ENCODE data around the gene DLK2.

Gene DLK2

GRCh38 chr6:43433148-43433547, 22.2 kb downstream of the DLK2 start:
- H3K4me1 ChIP-seq: peaks cover 9% of the 10 kb centered on the region
- H3K4me3 ChIP-seq (ENCODE audit: low read depth, low read length): no peak overlapping the region
- no peaks in the 10 kb centered on the region for H3K9me3 ChIP-seq
- DNase-seq: no peak
- no peaks in the 10 kb centered on the region; the same call in 1 of the 2 replicates for H3K36me3 ChIP-seq
- no peak for TF ChIP-seq CTCF (IDR thresholded peaks at IDR 0.05; ENCODE audit: low read depth, low read length)
- H3K27me3 ChIP-seq: no peaks in the 10 kb centered on the region

GRCh38 chr6:43432009-43432945, 23.1 kb downstream of the DLK2 start:
- Histone ChIP-seq H3K9me3 (no peaks in the 10 kb centered on the region), H3K36me3 (no peaks in the 10 kb centered on the region; the same call in 1 of the 2 replicates), H3K4me3 (ENCODE audit: low read depth, low read length) (no peak overlapping the region), H3K4me1 (peaks cover 9% of the 10 kb centered on the region), H3K27me3 (no peaks in the 10 kb centered on the region)
- DNase-seq: no peak
- TF ChIP-seq CTCF (IDR thresholded peaks at IDR 0.05; ENCODE audit: low read depth, low read length): no peak

GRCh38 chr6:43428874-43429273, 26.5 kb downstream of the DLK2 start:
- no peaks in the 10 kb centered on the region for H3K9me3 ChIP-seq
- no peak overlapping the region for H3K4me3 ChIP-seq (ENCODE audit: low read depth, low read length)
- no peaks in the 10 kb centered on the region; the same call in 1 of the 2 replicates for H3K36me3 ChIP-seq
- no peaks in the 10 kb centered on the region for H3K27me3 ChIP-seq
- no peaks in the 10 kb centered on the region for H3K4me1 ChIP-seq
- no peak for DNase-seq
- no peak for TF ChIP-seq CTCF (IDR thresholded peaks at IDR 0.05; ENCODE audit: low read depth, low read length)

GRCh38 chr6:43428112-43428570, 27.2 kb downstream of the DLK2 start:
- H3K4me1 ChIP-seq: no peaks in the 10 kb centered on the region
- no peaks in the 10 kb centered on the region; the same call in 1 of the 2 replicates for H3K36me3 ChIP-seq
- H3K4me3 ChIP-seq (ENCODE audit: low read depth, low read length): peak overlapping the region; percentile 93
- no peaks in the 10 kb centered on the region for H3K9me3 ChIP-seq
- no peak for TF ChIP-seq CTCF (IDR thresholded peaks at IDR 0.05; ENCODE audit: low read depth, low read length)
- H3K27me3 ChIP-seq: no peaks in the 10 kb centered on the region
- DNase-seq: no peak

GRCh38 chr6:43427406-43428111, 27.8 kb downstream of the DLK2 start, which contains the start of gene ABCC10:
Gene ABCC10, plus strand, starts transcription at chr6:43427541. Its CDS starts 438 bp downstream, at chr6:43427979.
- Histone ChIP-seq H3K27me3 (no peaks in the 10 kb centered on the region), H3K4me1 (no peaks in the 10 kb centered on the region), H3K36me3 (no peaks in the 10 kb centered on the region; the same call in 1 of the 2 replicates), H3K9me3 (no peaks in the 10 kb centered on the region), H3K4me3 (ENCODE audit: low read depth, low read length) (peak within 1 kb of the TSS; percentile 93)
- peak; percentile 53 for TF ChIP-seq CTCF (IDR thresholded peaks at IDR 0.05; ENCODE audit: low read depth, low read length)
- DNase-seq: peak; percentile 96

Measured in BE2C (cell line).